GM18519 (cell line): Measurements from ENCODE around the gene LPP.

ENCODE experiments used
- ATAC-seq: cut with Tn5 transposase; IDR thresholded peaks from one replicate; pipeline ENCODE4 v1.9.1; 2021; ENCODE audit warnings: mild to moderate bottlenecking, moderate library complexity; ENCODE audit not compliant: unreplicated experiment, low FRiP score

Gene LPP

DNA sequence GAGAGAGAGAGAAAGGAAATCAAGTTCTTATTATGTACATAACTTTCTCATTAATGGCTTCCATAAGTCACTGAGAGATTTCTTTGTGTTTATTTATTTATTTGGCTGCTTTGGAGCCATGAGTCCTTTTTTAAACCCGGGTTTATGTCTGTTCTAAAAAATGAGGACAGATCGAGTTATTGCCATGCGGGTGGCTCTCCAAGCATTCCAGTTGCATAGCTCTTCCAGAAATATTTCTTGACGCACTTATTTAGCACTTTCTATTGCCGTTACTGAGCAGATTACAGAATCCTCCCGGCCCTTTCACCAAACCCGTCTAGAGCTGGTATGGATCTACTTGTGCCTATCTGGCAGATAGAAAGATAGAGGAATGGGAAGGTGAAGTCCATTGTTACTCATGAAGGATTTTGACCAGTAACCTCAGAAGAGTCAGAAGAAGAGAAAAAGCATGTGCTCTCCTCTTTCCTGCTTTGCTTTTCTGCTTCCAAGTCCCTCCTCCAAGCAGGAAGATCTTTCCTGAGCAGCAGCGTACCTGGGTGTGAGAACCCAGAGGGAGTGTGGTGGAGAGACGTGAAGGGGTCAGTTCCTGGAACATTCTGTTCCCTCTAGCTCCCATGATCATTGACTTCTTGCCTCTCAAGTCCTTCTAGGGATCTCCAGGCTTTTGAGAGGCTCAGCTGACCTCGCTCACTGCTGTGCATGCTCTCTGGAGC, 112.8 kb downstream of the LPP start:
- no peak for ATAC-seq

DNA sequence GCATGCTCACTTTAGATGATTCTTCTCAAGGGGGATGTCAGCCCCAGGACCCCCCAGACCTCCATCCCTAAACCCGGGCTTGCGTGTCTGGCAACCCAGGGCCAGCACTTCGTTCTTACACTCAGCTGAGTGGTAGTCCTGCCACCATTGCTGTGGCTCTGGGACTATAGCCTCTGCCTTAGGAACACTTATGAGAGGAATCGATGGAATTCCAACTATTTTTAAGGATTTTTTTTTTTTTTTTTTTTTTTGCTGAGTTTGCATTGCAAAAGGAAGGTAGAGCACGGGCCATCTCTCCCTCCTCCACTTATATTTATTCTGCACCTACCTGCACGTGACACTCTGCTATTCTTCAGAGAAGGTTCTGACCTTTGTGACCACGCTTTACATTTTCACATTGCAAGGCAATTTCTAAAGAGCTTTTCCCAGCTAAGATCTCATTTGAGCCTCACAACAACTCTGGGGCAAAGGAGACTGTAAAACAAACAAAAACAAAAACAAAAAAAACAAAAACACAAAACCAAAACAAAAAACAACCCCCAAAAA, 113.9 kb downstream of the LPP start:
- no peak for ATAC-seq

- ATAC-seq, result no peak
Measured at GRCh38 chr3:188268336-188268735, 114.4 kb downstream of the LPP start.

DNA sequence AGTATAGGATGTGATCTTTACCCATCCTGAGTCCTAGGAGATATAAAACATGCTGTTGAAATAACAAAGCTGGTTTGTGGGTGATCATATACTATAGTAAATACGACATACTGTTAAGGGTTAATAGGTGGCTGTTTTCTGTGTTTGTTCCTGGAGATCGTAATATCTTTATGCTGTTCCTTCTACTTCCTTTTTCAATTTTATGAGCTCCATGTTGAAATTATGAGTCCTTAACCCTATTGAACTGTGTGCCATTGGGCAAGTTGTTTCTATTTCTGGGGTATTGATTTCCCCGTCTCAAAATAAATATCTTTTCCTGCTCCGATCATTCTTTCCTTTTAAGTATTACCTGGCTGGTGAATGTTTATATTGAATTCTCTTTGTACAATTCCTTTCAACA, 115.1 kb downstream of the LPP start:
- no peak for ATAC-seq

GRCh38 chr3:188270423-188270972, 116.5 kb downstream of the LPP start:
- ATAC-seq, result no peak

- no peak for ATAC-seq
Measured at GRCh38 chr3:188271226-188271914, 117.4 kb downstream of the LPP start.

GRCh38 chr3:188272481-188273372, 118.8 kb downstream of the LPP start:
- no peak for ATAC-seq

DNA sequence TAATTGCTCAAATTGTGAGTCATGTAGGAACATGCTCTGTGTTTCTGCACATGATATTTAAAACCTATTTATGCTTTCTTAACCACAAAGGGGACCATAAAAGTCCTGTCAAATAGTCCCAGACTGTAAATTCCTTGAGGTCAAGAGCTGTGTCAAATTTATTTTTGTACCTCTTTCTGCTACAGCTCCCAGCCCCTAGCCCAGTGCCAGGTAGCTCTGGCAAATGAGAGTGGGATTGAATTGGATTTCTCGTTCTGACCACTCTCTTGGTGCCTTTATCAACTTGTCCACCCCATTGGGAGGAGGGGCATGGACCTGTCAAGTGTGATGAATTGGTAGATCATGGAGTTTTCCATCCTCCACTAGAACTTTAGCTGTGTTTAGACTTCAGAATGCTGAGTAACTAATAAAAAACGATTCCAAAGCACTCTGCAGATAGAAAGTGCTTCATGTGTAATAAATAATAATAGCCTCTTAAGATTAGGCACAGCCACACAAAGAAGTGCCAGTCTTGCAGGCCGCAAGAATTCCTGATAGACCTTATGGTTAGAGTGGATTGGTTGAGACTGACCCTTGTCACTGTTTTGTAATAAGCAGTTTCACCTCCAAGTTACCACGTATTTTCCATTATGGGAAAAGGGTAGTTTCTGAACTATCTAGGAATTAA, 120.4 kb downstream of the LPP start:
- ATAC-seq, result no peak

GRCh38 chr3:188276375-188276774, 122.4 kb downstream of the LPP start:
- no peak for ATAC-seq

- no peak for ATAC-seq
Measured at GRCh38 chr3:188278717-188279324, 124.9 kb downstream of the LPP start.

DNA sequence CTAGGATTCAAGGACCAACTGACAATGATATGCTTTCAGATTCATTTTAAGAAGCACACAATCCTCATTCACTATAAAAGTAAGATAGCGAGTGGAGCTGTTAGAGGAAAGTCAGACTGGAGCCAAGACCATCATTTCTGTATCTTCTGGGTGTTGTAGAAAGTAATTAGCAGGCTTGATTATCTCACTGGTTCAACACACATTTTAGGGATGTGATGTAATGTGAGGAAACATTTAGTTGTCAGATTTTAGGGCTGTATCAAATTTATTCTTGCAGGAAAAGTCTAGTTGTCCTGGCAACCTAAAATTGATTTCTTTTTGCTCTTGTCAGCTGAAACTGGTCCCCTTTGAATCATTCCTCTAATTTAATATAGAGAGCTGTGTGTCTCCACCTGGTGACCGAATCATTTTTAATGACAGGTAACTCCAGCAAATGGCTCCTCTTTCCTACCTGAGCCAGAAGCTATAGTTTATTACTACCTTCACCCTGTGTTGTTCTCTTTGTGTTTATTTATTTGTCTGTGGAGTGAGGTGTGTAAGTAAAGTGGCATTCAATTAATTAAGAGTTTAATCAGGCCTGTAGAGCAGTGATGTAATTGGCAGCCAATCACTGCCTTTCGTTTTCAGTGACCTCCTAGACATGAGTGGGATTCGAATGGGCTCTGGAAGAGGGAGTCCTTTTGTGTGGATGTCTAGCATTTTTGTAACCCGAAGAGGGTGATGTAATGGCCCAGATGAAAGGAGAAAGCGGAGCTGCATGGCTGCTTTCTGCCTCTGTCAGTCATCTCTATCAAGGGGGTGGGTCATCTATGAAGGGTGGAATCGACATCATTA, 125.8 kb downstream of the LPP start:
- ATAC-seq, result no peak

DNA sequence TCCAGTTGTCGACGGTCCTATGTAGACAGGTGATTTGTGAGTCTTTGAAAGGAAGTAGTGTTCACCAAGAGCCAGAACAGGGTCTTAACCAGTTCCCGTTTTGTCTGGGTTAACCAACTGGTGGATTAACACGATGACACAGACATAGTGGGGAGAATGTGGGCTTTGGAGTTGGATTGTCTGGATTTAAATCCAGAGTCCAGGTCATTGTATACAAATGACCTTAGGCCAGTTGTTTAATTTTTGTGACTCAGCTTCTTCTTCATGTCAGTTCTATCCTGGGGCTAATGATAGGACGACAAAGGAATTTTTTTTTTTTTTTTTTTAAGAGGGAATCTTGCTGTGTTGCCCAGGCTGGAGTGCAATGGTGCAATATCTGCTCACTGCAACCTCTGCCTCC, 126.7 kb downstream of the LPP start:
- ATAC-seq, result no peak

DNA sequence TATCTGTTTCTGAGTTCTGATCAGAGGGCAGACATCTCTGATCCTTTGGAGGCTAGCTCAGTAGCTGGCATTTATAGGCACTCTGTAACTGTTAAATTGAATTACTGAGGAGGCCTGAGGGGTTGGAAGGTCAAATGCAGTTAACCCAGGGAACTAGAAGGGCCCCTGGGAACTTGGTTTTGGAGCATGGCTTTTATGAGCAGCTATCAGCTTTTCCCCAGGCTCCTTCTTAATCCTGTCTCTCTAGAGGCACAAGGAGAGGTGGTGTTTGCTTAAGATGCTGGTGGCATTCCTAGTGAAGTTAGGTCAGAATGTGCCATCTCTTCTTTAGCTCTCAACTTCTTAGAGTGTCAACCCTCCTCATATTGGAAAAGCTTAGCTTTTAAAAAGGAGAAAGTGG, 128.9 kb downstream of the LPP start:
- no peak for ATAC-seq

DNA sequence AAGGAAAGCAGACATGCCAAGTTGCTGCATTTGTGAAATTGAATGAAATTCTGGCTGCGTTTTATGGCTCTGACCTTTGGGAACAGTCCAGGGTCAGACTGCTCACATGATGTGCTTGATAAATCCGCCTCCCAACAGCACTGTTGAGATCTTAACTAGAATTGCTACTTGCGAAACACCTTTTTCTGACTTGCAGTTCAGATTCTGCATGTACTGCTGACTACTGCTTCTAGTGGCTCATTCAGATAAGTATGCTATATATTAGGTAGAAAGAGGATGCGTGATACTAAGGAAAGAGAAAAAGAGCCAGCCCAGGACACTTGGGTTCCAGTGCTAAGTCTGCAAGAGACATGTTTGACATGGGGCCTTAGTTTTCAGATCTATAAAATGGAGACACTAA, 129.4 kb downstream of the LPP start:
- no peak for ATAC-seq

GRCh38 chr3:188284455-188285212, 130.7 kb downstream of the LPP start:
- no peak for ATAC-seq

DNA sequence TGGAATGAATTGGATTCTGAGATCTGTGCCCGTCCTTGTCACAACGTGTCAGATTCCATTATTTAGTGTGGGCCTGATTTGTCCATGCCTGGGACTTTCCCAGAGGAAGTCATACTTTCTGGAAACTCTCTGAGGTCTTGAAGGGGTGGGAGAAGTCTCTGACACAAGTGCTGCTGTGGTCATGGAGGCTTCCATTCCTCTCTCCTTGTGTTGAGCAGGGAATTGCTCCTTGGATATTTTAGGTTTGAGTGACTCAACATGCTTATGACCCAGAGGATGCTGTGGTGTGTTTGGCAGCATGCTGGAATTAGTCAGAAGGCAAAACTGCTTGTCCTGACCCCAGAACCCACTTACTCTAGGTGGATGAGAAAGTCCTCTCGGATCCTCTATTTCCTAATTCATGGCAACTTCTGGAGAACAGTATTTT, 132.1 kb downstream of the LPP start:
- ATAC-seq, result no peak

GRCh38 chr3:188287339-188287738, 133.4 kb downstream of the LPP start:
- no peak for ATAC-seq
